HEK293 (cell line): ENCODE measurements around the gene TPSD1.

ENCODE experiments used
- CTCF ChIA-PET: fragments of 350-600 bp; formaldehyde crosslinking; extraction: SDS; loops from one replicate; lab custom pipeline; 2021; ENCODE audit warnings: antibody characterized with exemption; lab: Yijun Ruan, JAX
- POLR2A ChIA-PET: fragments of 300-600 bp; formaldehyde crosslinking; extraction: SDS; loops from one replicate; lab custom pipeline; 2020; ENCODE audit warnings: antibody characterized with exemption, inconsistent platforms; lab: Yijun Ruan, JAX
- H3K27ac ChIP-seq: fragments of 200-500 bp; sonication (Bioruptor generic); 2 replicates; pipeline ENCODE4 v1.5.1; 2014; ENCODE audit warnings: low read depth, low read length, control low read depth, inconsistent platforms; ENCODE audit errors: extremely low read depth
- H3K36me3 ChIP-seq, 2 experiments: fragments of 200-500 bp in 1 of 2; sonication (Bioruptor generic) in 1 of 2; 1 replicate in 1 of 2; 2 replicates in 1 of 2; pipeline ENCODE4 v1.5.1; 2014 to 2017; ENCODE audit warnings: inconsistent platforms in 2 of 2, low read length in 2 of 2; ENCODE audit not compliant: control insufficient read depth in 2 of 2, insufficient read depth in 1 of 2
- H3K4me1 ChIP-seq: fragments of 200-500 bp; sonication (Bioruptor generic); 2 replicates; pipeline ENCODE4 v1.5.1; 2014; ENCODE audit warnings: mild to moderate bottlenecking, low read length, inconsistent platforms; ENCODE audit not compliant: control insufficient read depth, insufficient read depth
- H3K4me3 ChIP-seq: 2 replicates; pipeline ENCODE4 v1.5.1; 2011; ENCODE audit warnings: low read depth, mild to moderate bottlenecking, control low read depth, low read length, moderate library complexity
- H3K9me3 ChIP-seq: fragments of 200-500 bp; sonication (Bioruptor generic); 2 replicates; pipeline ENCODE4 v1.5.1; 2014; ENCODE audit warnings: low read depth, low read length, inconsistent platforms; ENCODE audit not compliant: control insufficient read depth, insufficient read depth
- GLIS2 ChIP-seq: fragments of 450-650 bp; formaldehyde crosslinking; IDR thresholded peaks from 2 replicates; pipeline ENCODE4 v1.5.1; 2016; ENCODE audit warnings: missing biosample characterization, missing genetic modification characterization
- HOXD13 ChIP-seq: sonication (generic); formaldehyde crosslinking; IDR thresholded peaks from 2 replicates; pipeline ENCODE4 v1.8.0; 2022; ENCODE audit warnings: missing genetic modification reagents, borderline replicate concordance
- KLF1 ChIP-seq: fragments of 450-650 bp; formaldehyde crosslinking; IDR thresholded peaks from 2 replicates; pipeline ENCODE4 v1.5.1; 2016; ENCODE audit warnings: missing biosample characterization, missing genetic modification characterization
- MYNN ChIP-seq: fragments of 450-650 bp; formaldehyde crosslinking; IDR thresholded peaks from 2 replicates; pipeline ENCODE4 v1.5.1; 2016; ENCODE audit warnings: missing biosample characterization, missing genetic modification characterization, borderline replicate concordance
- REPIN1 ChIP-seq: fragments of 450-650 bp; formaldehyde crosslinking; IDR thresholded peaks from 2 replicates; pipeline ENCODE4 v1.5.1; 2017; ENCODE audit warnings: missing biosample characterization, missing genetic modification characterization, low read depth
- SCRT1 ChIP-seq: fragments of 450-650 bp; formaldehyde crosslinking; IDR thresholded peaks from 2 replicates; pipeline ENCODE4 v1.5.1; 2016; ENCODE audit warnings: missing biosample characterization, missing genetic modification characterization, borderline replicate concordance
- SP2 ChIP-seq: fragments of 450-650 bp; formaldehyde crosslinking; IDR thresholded peaks from 2 replicates; pipeline ENCODE4 v1.5.1; 2016; ENCODE audit warnings: missing biosample characterization, missing genetic modification characterization
- SP7 ChIP-seq: fragments of 450-650 bp; formaldehyde crosslinking; IDR thresholded peaks from 2 replicates; pipeline ENCODE4 v1.5.1; 2016; ENCODE audit warnings: missing biosample characterization, missing genetic modification characterization
- YY2 ChIP-seq: fragments of 450-650 bp; formaldehyde crosslinking; IDR thresholded peaks from 2 replicates; pipeline ENCODE4 v1.5.1; 2016; ENCODE audit warnings: missing biosample characterization, missing genetic modification characterization
- ZBTB7A ChIP-seq: fragments of 450-650 bp; formaldehyde crosslinking; IDR thresholded peaks from 2 replicates; pipeline ENCODE4 v1.5.1; 2016; ENCODE audit warnings: low read depth, missing biosample characterization, missing genetic modification characterization
- ZBTB8A ChIP-seq: fragments of 450-650 bp; formaldehyde crosslinking; IDR thresholded peaks from 2 replicates; pipeline ENCODE4 v1.5.1; 2016; ENCODE audit warnings: missing biosample characterization, missing genetic modification characterization
- ZIC2 ChIP-seq: fragments of 450-650 bp; formaldehyde crosslinking; IDR thresholded peaks from 2 replicates; pipeline ENCODE4 v1.5.1; 2016; ENCODE audit warnings: missing biosample characterization, missing genetic modification characterization
- ZNF140 ChIP-seq: fragments of 450-650 bp; formaldehyde crosslinking; IDR thresholded peaks from 2 replicates; pipeline ENCODE4 v1.5.1; 2016; ENCODE audit warnings: missing biosample characterization, missing genetic modification characterization
- ZNF16 ChIP-seq: fragments of 450-650 bp; formaldehyde crosslinking; IDR thresholded peaks from 2 replicates; pipeline ENCODE4 v1.5.1; 2016; ENCODE audit warnings: low read depth, missing biosample characterization, missing genetic modification characterization
- ZNF19 ChIP-seq: fragments of 450-650 bp; formaldehyde crosslinking; IDR thresholded peaks from 2 replicates; pipeline ENCODE4; 2016; ENCODE audit warnings: missing biosample characterization, missing genetic modification characterization, low read depth
- ZNF221 ChIP-seq: fragments of 450-650 bp; formaldehyde crosslinking; IDR thresholded peaks from 2 replicates; pipeline ENCODE4 v1.5.1; 2017; ENCODE audit warnings: missing biosample characterization, missing genetic modification characterization, borderline replicate concordance
- ZNF239 ChIP-seq: fragments of 450-650 bp; formaldehyde crosslinking; IDR thresholded peaks from 2 replicates; pipeline ENCODE4 v1.5.1; 2016; ENCODE audit warnings: missing biosample characterization, missing genetic modification characterization
- ZNF274 ChIP-seq, 2 experiments: fragments of 200-500 bp in 1 of 2; fragments of 450-650 bp in 1 of 2; sonication (Bioruptor generic) in 1 of 2; formaldehyde crosslinking in 1 of 2; IDR thresholded peaks; 2 replicates each; pipeline versions ENCODE4 v1.5.1 to v1.6.1; 2014 to 2016; ENCODE audit warnings: borderline replicate concordance in 1 of 2, inconsistent platforms in 1 of 2, low read length in 1 of 2, missing biosample characterization in 1 of 2, missing genetic modification characterization in 1 of 2
- ZNF324 ChIP-seq: fragments of 450-650 bp; formaldehyde crosslinking; IDR thresholded peaks from 2 replicates; pipeline ENCODE4 v1.5.1; 2016; ENCODE audit warnings: missing biosample characterization, missing genetic modification characterization
- ZNF335 ChIP-seq: fragments of 450-650 bp; formaldehyde crosslinking; conservative IDR thresholded peaks from 2 replicates; pipeline ENCODE4 v1.5.1; 2016; ENCODE audit warnings: missing biosample characterization, missing genetic modification characterization
- ZNF341 ChIP-seq: fragments of 450-650 bp; formaldehyde crosslinking; IDR thresholded peaks from 2 replicates; pipeline ENCODE4; 2016; ENCODE audit warnings: low read depth, missing biosample characterization, missing genetic modification characterization
- ZNF354C ChIP-seq: fragments of 450-650 bp; formaldehyde crosslinking; IDR thresholded peaks from 2 replicates; pipeline ENCODE4 v1.5.1; 2016; ENCODE audit warnings: missing biosample characterization, missing genetic modification characterization, low read depth, borderline replicate concordance
- ZNF521 ChIP-seq: fragments of 450-650 bp; formaldehyde crosslinking; IDR thresholded peaks from 2 replicates; pipeline ENCODE4 v1.5.1; 2017; ENCODE audit warnings: missing biosample characterization, mild to moderate bottlenecking, missing genetic modification characterization
- ZNF654 ChIP-seq: fragments of 450-650 bp; formaldehyde crosslinking; IDR thresholded peaks from 2 replicates; pipeline ENCODE4 v1.5.1; 2016; ENCODE audit warnings: low read depth, missing biosample characterization, missing genetic modification characterization
- ZNF768 ChIP-seq: fragments of 450-650 bp; formaldehyde crosslinking; IDR thresholded peaks from 2 replicates; pipeline ENCODE4 v1.5.1; 2018; ENCODE audit warnings: missing biosample characterization, mild to moderate bottlenecking, missing genetic modification characterization
- ZSCAN16 ChIP-seq: fragments of 450-650 bp; formaldehyde crosslinking; IDR thresholded peaks from 2 replicates; pipeline ENCODE4 v1.5.1; 2016; ENCODE audit warnings: missing biosample characterization, missing genetic modification characterization
- TF ChIP-seq, protein P1 (sequence below): fragments of 450-650 bp; formaldehyde crosslinking; IDR thresholded peaks from 2 replicates; pipeline ENCODE4 v1.5.1; 2016; ENCODE audit warnings: missing biosample characterization, missing genetic modification characterization, low read depth
- TF ChIP-seq, protein P2 (sequence below): fragments of 450-650 bp; formaldehyde crosslinking; IDR thresholded peaks from 2 replicates; pipeline ENCODE4 v1.5.1; 2016; ENCODE audit warnings: missing biosample characterization, missing genetic modification characterization
- TF ChIP-seq, protein P3 (sequence below): fragments of 450-650 bp; formaldehyde crosslinking; IDR thresholded peaks from 2 replicates; pipeline ENCODE4 v1.5.0; 2017; ENCODE audit warnings: missing biosample characterization, missing genetic modification characterization, borderline replicate concordance
- TF ChIP-seq, protein P4 (sequence below): fragments of 450-650 bp; formaldehyde crosslinking; IDR thresholded peaks from 2 replicates; pipeline ENCODE4 v1.5.1; 2016; ENCODE audit warnings: missing biosample characterization, missing genetic modification characterization

The TPSD1 gene

DNA sequence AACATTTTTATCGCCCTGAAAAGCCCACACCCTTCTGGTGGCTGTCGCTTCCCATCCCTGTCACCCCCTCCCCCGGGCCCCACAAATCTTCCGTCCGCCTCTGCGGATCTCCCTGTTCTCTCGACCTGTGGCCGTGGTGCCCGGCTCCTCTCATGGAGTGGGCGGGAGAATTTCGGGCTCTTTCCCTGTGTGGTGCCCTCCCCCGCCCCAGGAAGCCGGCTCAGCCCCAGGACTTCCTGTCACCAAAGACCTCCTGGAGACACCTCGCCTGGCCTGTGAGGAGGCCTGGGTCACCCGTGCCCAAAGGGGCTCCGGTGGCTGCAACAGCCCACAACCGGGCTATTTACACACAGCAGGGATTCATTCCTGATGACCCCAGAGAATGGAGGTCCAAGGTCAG, 27.4 kb downstream of the TPSD1 start (continued):
- no peak for TF ChIP-seq ZNF354C (tag by site-specific recombination)
- no peak for TF ChIP-seq MYNN (tag by site-specific recombination)
- no peak for TF ChIP-seq ZNF19 (tag by site-specific recombination)
- no peak for TF ChIP-seq ZSCAN16 (tag by site-specific recombination)
- TF ChIP-seq ZNF140 (tag by site-specific recombination) = no peak
- TF ChIP-seq ZNF521 (tag by site-specific recombination) = no peak
- TF ChIP-seq, protein P1, sequence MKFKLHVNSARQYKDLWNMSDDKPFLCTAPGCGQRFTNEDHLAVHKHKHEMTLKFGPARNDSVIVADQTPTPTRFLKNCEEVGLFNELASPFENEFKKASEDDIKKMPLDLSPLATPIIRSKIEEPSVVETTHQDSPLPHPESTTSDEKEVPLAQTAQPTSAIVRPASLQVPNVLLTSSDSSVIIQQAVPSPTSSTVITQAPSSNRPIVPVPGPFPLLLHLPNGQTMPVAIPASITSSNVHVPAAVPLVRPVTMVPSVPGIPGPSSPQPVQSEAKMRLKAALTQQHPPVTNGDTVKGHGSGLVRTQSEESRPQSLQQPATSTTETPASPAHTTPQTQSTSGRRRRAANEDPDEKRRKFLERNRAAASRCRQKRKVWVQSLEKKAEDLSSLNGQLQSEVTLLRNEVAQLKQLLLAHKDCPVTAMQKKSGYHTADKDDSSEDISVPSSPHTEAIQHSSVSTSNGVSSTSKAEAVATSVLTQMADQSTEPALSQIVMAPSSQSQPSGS = no peak
- no peak for TF ChIP-seq ZNF221 (tag by site-specific recombination)
- TF ChIP-seq ZNF16 (tag by site-specific recombination) = no peak
- TF ChIP-seq ZNF274 (IDR thresholded peaks at IDR 0.05; ENCODE audit: low read length) = no peak
- TF ChIP-seq ZNF274 (tag by site-specific recombination; IDR thresholded peaks at IDR 0.05; ENCODE audit: borderline replicate concordance) = no peak
- TF ChIP-seq ZBTB8A (tag by site-specific recombination) = peak; percentile 61
- TF ChIP-seq ZNF239 (tag by site-specific recombination) = no peak
- TF ChIP-seq ZBTB7A (tag by site-specific recombination) = no peak
- no peak for TF ChIP-seq ZNF324 (tag by site-specific recombination)
- no peak for TF ChIP-seq ZNF768 (tag by site-specific recombination)
- TF ChIP-seq ZNF341 (tag by site-specific recombination) = peak; percentile 10; the same call in 1 of the 2 replicates
- no peak for TF ChIP-seq REPIN1 (tag by site-specific recombination)
- no peak for TF ChIP-seq ZNF654
- TF ChIP-seq SP2 = peak; percentile 32; the same call in 1 of the 2 replicates
- TF ChIP-seq YY2 = no peak
- peak; percentile 56; the same call in 1 of the 2 replicates for TF ChIP-seq ZIC2 (tag by site-specific recombination)
- no peak for TF ChIP-seq HOXD13 (CRISPR knock-in tag)
- no peak for TF ChIP-seq KLF1 (tag by site-specific recombination)
- TF ChIP-seq, protein P2, sequence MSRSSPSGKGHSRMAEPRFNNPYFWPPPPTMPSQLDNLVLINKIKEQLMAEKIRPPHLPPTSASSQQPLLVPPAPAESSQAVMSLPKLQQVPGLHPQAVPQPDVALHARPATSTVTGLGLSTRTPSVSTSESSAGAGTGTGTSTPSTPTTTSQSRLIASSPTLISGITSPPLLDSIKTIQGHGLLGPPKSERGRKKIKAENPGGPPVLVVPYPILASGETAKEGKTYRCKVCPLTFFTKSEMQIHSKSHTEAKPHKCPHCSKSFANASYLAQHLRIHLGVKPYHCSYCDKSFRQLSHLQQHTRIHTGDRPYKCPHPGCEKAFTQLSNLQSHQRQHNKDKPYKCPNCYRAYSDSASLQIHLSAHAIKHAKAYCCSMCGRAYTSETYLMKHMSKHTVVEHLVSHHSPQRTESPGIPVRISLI (tag by site-specific recombination) = no peak

DNA sequence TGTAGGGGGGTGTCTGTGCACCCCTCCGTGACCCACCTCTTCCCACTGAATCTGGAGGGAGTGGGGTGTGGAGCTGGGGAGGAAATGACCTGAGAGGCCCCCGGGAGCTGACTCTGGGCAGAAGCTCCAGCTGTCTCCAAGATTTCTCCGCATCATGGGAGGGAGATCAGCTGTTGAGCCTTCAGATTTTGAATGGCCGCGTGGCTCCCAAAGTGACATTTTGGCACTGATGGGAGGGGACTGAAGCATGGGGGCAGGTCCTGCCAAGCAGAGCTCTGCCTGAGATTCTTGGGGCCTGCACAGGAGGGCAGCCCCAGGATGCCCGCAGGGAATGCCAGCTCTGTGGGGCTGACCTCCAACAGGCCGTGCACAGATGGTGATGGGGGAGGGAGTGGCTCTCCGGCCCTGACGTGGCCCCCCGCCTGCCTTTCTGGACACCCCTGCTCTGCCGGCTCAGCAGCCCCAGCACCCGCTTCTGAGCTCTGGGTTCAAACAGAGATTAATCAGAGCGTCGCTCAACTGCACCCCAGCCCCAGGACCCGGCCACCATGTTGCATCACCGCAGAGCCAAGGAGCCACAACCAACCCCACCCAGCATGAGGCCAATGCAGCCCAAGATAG, 28.2 kb downstream of the TPSD1 start:
- CTCF ChIA-PET = interaction anchor here (0.6 to 0.8 kb wide), 2 partner anchors 17 to 20 kb away, joined by 3 read pairs; no protein-coding TSS in a partner anchor
- POLR2A ChIA-PET = no interaction called here
- Histone ChIP-seq H3K9me3 (no peaks in the 10 kb centered on the region), H3K4me1 (no peaks in the 10 kb centered on the region), H3K4me3 (no peak overlapping the region), H3K27ac (no peak overlapping the region), H3K36me3 (no peaks in the 10 kb centered on the region)
- TF ChIP-seq, protein P3, sequence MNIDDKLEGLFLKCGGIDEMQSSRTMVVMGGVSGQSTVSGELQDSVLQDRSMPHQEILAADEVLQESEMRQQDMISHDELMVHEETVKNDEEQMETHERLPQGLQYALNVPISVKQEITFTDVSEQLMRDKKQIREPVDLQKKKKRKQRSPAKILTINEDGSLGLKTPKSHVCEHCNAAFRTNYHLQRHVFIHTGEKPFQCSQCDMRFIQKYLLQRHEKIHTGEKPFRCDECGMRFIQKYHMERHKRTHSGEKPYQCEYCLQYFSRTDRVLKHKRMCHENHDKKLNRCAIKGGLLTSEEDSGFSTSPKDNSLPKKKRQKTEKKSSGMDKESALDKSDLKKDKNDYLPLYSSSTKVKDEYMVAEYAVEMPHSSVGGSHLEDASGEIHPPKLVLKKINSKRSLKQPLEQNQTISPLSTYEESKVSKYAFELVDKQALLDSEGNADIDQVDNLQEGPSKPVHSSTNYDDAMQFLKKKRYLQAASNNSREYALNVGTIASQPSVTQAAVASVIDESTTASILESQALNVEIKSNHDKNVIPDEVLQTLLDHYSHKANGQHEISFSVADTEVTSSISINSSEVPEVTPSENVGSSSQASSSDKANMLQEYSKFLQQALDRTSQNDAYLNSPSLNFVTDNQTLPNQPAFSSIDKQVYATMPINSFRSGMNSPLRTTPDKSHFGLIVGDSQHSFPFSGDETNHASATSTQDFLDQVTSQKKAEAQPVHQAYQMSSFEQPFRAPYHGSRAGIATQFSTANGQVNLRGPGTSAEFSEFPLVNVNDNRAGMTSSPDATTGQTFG (tag by site-specific recombination) = no peak
- TF ChIP-seq ZNF335 (tag by site-specific recombination) = peak; percentile 47; the same call in 1 of the 2 replicates
- TF ChIP-seq, protein P4, sequence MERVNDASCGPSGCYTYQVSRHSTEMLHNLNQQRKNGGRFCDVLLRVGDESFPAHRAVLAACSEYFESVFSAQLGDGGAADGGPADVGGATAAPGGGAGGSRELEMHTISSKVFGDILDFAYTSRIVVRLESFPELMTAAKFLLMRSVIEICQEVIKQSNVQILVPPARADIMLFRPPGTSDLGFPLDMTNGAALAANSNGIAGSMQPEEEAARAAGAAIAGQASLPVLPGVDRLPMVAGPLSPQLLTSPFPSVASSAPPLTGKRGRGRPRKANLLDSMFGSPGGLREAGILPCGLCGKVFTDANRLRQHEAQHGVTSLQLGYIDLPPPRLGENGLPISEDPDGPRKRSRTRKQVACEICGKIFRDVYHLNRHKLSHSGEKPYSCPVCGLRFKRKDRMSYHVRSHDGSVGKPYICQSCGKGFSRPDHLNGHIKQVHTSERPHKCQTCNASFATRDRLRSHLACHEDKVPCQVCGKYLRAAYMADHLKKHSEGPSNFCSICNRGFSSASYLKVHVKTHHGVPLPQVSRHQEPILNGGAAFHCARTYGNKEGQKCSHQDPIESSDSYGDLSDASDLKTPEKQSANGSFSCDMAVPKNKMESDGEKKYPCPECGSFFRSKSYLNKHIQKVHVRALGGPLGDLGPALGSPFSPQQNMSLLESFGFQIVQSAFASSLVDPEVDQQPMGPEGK (tag by site-specific recombination) = 0 out of 2 replicates have a peak, but pooled peaks have one; percentile 21
- peak; percentile 16; the same call in 1 of the 2 replicates for TF ChIP-seq ZIC2 (tag by site-specific recombination)
- 0 out of 2 replicates have a peak, but pooled peaks have one; percentile 34 for TF ChIP-seq GLIS2 (tag by site-specific recombination)
- TF ChIP-seq SP7 (tag by site-specific recombination) = no peak
- no peak for TF ChIP-seq SCRT1 (tag by site-specific recombination)
